H1 (cell line): ENCODE measurements around the gene A3GALT2. TPM values are rescaled to one million over a fixed set of nuclear protein-coding genes. Genes with fewer than 3 reads are reported as not detected.
A peak's percentile ranks its signal among the peaks of the same experiment; 100 is the strongest.

Experiments
- CTCF ChIA-PET: fragments of 300-600 bp; sonication (Branson Sonifier 250); formaldehyde crosslinking; loops from one replicate; lab custom pipeline; 2021; ENCODE audit not compliant: partially characterized antibody; lab: Charles Lee
- POLR2A ChIA-PET: fragments of 300-600 bp; sonication (Branson Sonifier 250); formaldehyde crosslinking; loops from one replicate; lab custom pipeline; 2021; ENCODE audit warnings: inconsistent platforms; ENCODE audit not compliant: partially characterized antibody; lab: Charles Lee
- DNase-seq, 2 experiments: peaks; one replicate each; pipeline versions ENCODE4 v3.0.0 to v3.0.0-alpha.2; 2010 to 2022; ENCODE audit warnings: low spot score in 2 of 2, low read depth in 1 of 2, mixed read lengths in 1 of 2
- FAIRE-seq: peaks from 2 replicates; lab custom pipeline; 2011; peaks lifted over from hg19 to GRCh38; lab: Jason Lieb, UNC
- H2AFZ ChIP-seq: 2 replicates; pipeline ENCODE4 v1.8.1; 2012; ENCODE audit warnings: low read length, inconsistent platforms
- H2AK5ac ChIP-seq: 2 replicates; pipeline ENCODE4 v1.6.1; 2013; ENCODE audit warnings: low read depth, low read length
- H2BK120ac ChIP-seq: replicated peaks from 2 replicates; pipeline ENCODE3; 2013; ENCODE audit warnings: low read depth, low read length, inconsistent platforms
- H2BK12ac ChIP-seq: 2 replicates; pipeline ENCODE4 v1.6.1; 2013; ENCODE audit warnings: low read depth, low read length
- H2BK15ac ChIP-seq: 2 replicates; pipeline ENCODE4 v1.6.1; 2013; ENCODE audit warnings: low read length
- H2BK20ac ChIP-seq: 2 replicates; pipeline ENCODE4 v1.6.1; 2013; ENCODE audit warnings: low read length
- H2BK5ac ChIP-seq: 2 replicates; pipeline ENCODE4 v1.6.1; 2013; ENCODE audit warnings: low read depth, low read length
- H3K14ac ChIP-seq: 2 replicates; pipeline ENCODE4 v1.6.1; 2013; ENCODE audit warnings: inconsistent platforms; ENCODE audit not compliant: insufficient read length
- H3K18ac ChIP-seq: 2 replicates; pipeline ENCODE4 v1.6.1; 2013; ENCODE audit warnings: low read length; ENCODE audit errors: extremely low read depth
- H3K23ac ChIP-seq: 2 replicates; pipeline ENCODE4 v1.6.1; 2013; ENCODE audit warnings: inconsistent platforms; ENCODE audit not compliant: insufficient read length
- H3K23me2 ChIP-seq: 2 replicates; pipeline ENCODE4 v1.6.1; 2013; ENCODE audit warnings: low read depth, low read length
- H3K27ac ChIP-seq: 2 replicates; pipeline ENCODE4 v1.6.1; 2011; ENCODE audit warnings: low read depth, low read length, inconsistent platforms
- H3K27me3 ChIP-seq, 4 experiments: replicated peaks in 1 of 4; 1 replicate in 1 of 4; 2 replicates in 3 of 4; pipeline versions ENCODE4 v1.6.1 to v1.8.1; 2011 to 2013; ENCODE audit warnings: low read length in 3 of 4, mild to moderate bottlenecking in 3 of 4, inconsistent platforms in 2 of 4, mixed read lengths in 2 of 4, moderate library complexity in 1 of 4; ENCODE audit not compliant: control insufficient read depth in 3 of 4, insufficient read depth in 3 of 4; ENCODE audit errors: extremely low read depth in 1 of 4
- H3K36me3 ChIP-seq, 4 experiments: 2 replicates each; pipeline versions ENCODE4 v1.6.1 to v1.8.1; 2011 to 2013; ENCODE audit warnings: mild to moderate bottlenecking in 4 of 4, low read length in 3 of 4, moderate library complexity in 2 of 4, control low read depth in 1 of 4, inconsistent platforms in 1 of 4; ENCODE audit not compliant: insufficient read depth in 4 of 4, control insufficient read depth in 2 of 4
- H3K4ac ChIP-seq: replicated peaks from 2 replicates; pipeline ENCODE3; 2013; ENCODE audit warnings: low read length, low read depth, mixed read lengths, inconsistent platforms; ENCODE audit not compliant: insufficient read length
- H3K4me1 ChIP-seq, 4 experiments: replicated peaks in 1 of 4; 1 replicate in 1 of 4; 2 replicates in 3 of 4; pipeline versions ENCODE4 v1.6.1 to v1.8.1; 2011 to 2013; ENCODE audit warnings: low read length in 3 of 4, inconsistent platforms in 2 of 4, mixed read lengths in 1 of 4; ENCODE audit not compliant: insufficient read depth in 4 of 4, control insufficient read depth in 3 of 4
- H3K4me2 ChIP-seq, 2 experiments: 2 replicates each; pipeline versions ENCODE4 v1.6.1 to v1.8.1; 2011 to 2013; ENCODE audit warnings: low read depth in 2 of 2, low read length in 2 of 2, control low read depth in 1 of 2, inconsistent platforms in 1 of 2, mild to moderate bottlenecking in 1 of 2; ENCODE audit not compliant: insufficient read depth in 1 of 2
- H3K4me3 ChIP-seq, 4 experiments: fragments of 200-600, 300-600 bp in 1 of 4; sonication (generic), shearing (Covaris generic), sonication (Bioruptor Twin) in 1 of 4; 2 replicates each; pipeline versions ENCODE4 v1.5.1 to v1.8.1; 2011 to 2016; ENCODE audit warnings: low read length in 4 of 4, low read depth in 3 of 4, control low read depth in 2 of 4, inconsistent platforms in 2 of 4, mild to moderate bottlenecking in 2 of 4, mixed read lengths in 1 of 4, moderate library complexity in 1 of 4; ENCODE audit not compliant: insufficient read depth in 2 of 4; ENCODE audit errors: extremely low read depth in 1 of 4
- H3K56ac ChIP-seq: replicated peaks from 2 replicates; pipeline ENCODE3; 2013; ENCODE audit warnings: low read depth, mild to moderate bottlenecking, mixed read lengths, low read length, inconsistent platforms; ENCODE audit not compliant: insufficient read length
- H3K79me1 ChIP-seq: 2 replicates; pipeline ENCODE4 v1.6.1; 2013; ENCODE audit warnings: low read depth, low read length, control low read depth
- H3K79me2 ChIP-seq, 2 experiments: 2 replicates each; pipeline versions ENCODE4 v1.6.1 to v1.8.1; 2012 to 2013; ENCODE audit warnings: low read length in 2 of 2, mild to moderate bottlenecking in 2 of 2, inconsistent platforms in 1 of 2; ENCODE audit not compliant: insufficient read depth in 2 of 2, control insufficient read depth in 1 of 2
- H3K9ac ChIP-seq, 4 experiments: replicated peaks in 1 of 4; 1 replicate in 1 of 4; 2 replicates in 3 of 4; pipeline versions ENCODE4 v1.6.1 to v1.8.1; 2011 to 2013; ENCODE audit warnings: low read depth in 3 of 4, low read length in 3 of 4, control low read depth in 2 of 4, mild to moderate bottlenecking in 2 of 4, moderate library complexity in 2 of 4, inconsistent platforms in 1 of 4; ENCODE audit errors: extremely low read depth in 1 of 4
- H3K9me3 ChIP-seq, 2 experiments: 2 replicates each; pipeline versions ENCODE4 v1.6.1 to v1.8.1; 2012 to 2013; ENCODE audit warnings: mild to moderate bottlenecking in 2 of 2, moderate library complexity in 2 of 2, control low read depth in 1 of 2, inconsistent platforms in 1 of 2, low read depth in 1 of 2, low read length in 1 of 2, mixed read lengths in 1 of 2; ENCODE audit not compliant: insufficient read depth in 2 of 2
- H4K20me1 ChIP-seq, 2 experiments: replicated peaks in 1 of 2; 2 replicates each; pipeline versions ENCODE3 to v1.8.1; 2011 to 2013; ENCODE audit warnings: inconsistent platforms in 2 of 2, low read length in 2 of 2, mild to moderate bottlenecking in 1 of 2; ENCODE audit not compliant: insufficient read depth in 2 of 2, control insufficient read depth in 1 of 2
- H4K5ac ChIP-seq: 2 replicates; pipeline ENCODE4 v1.6.1; 2013; ENCODE audit warnings: low read length, low read depth, mixed read lengths, inconsistent platforms; ENCODE audit not compliant: insufficient read length
- H4K8ac ChIP-seq: 2 replicates; pipeline ENCODE4 v1.8.0; 2013; ENCODE audit warnings: mild to moderate bottlenecking, moderate library complexity, low read length, inconsistent platforms; ENCODE audit not compliant: insufficient read depth; ENCODE audit errors: extremely low read depth
- H4K91ac ChIP-seq: replicated peaks from 2 replicates; pipeline ENCODE3; 2013; ENCODE audit warnings: low read length, mixed read lengths, inconsistent platforms; ENCODE audit not compliant: insufficient read length
- CTCF ChIP-seq, 3 experiments: IDR thresholded peaks; 1 replicate in 2 of 3; 2 replicates in 1 of 3; pipeline versions ENCODE4 v1.5.1 to v1.6.1; 2011; ENCODE audit warnings: low read length in 3 of 3, mild to moderate bottlenecking in 3 of 3, inconsistent platforms in 2 of 3, low read depth in 1 of 3, moderate library complexity in 1 of 3; ENCODE audit not compliant: insufficient read depth in 1 of 3; ENCODE audit errors: control extremely low read depth in 1 of 3
- RAD21 ChIP-seq, 2 experiments: IDR thresholded peaks in 1 of 2; conservative IDR thresholded peaks in 1 of 2; 2 replicates each; pipeline ENCODE4 v1.6.1; 2011; ENCODE audit warnings: low read depth in 2 of 2, low read length in 2 of 2, improper control_type of control experiment in 1 of 2, inconsistent platforms in 1 of 2, mild to moderate bottlenecking in 1 of 2, moderate library complexity in 1 of 2
- RFX5 ChIP-seq: IDR thresholded peaks from 2 replicates; pipeline ENCODE4 v1.6.1; 2011; ENCODE audit warnings: low read depth, low read length, improper control_type of control experiment, borderline replicate concordance
- WGBS, 2 experiments: shearing (Covaris generic) in 1 of 2; methylation state at CpG; one replicate each; pipeline versions ENCODE4 v1.1.6 to v1.1.7; 2013 to 2015; ENCODE audit warnings: low lambda C conversion rate in 2 of 2, mixed read lengths in 2 of 2, inconsistent platforms in 1 of 2, low coverage in 1 of 2, missing lambda C conversion rate in 1 of 2; ENCODE audit not compliant: insufficient replicate concordance in 2 of 2, insufficient coverage in 1 of 2, insufficient read length in 1 of 2; ENCODE audit errors: extremely low coverage in 1 of 2, missing lambda C conversion rate in 1 of 2; 5-methylcytosine and 5-hydroxymethylcytosine counted together
- polyA plus RNA-seq, 7 experiments: library from polyadenylated mRNA; depleted of rRNA in 3 of 7; stranded (reverse) in 5 of 7; unstranded in 2 of 7; fragments of >200 nt in 5 of 7; fragments of 200-250 nt in 2 of 7; gene quantifications; 1 replicate in 5 of 7; 2 replicates in 1 of 7; 4 replicates in 1 of 7; pipeline versions ENCODE4 v1.2.1 to v1.2.3, GENCODE V29; 2011 to 2013; ENCODE audit warnings: missing spikeins in 2 of 7, mixed read lengths in 2 of 7
- total RNA-seq: library from RNA; stranded (reverse); fragmentation: NEBNext Ultra II Directional; extraction: Animal tissue kit (Norgen Biotek cat#: 25700); gene quantifications from 2 replicates; pipeline ENCODE4 v1.2.1, GENCODE V29; 2021

A3GALT2 gene
- total and polyA plus RNA-seq, 2 of the 8 experiments (the other 6 are each of a cell fraction or from before 2014, with no cell fraction given) = not detected

DNA sequence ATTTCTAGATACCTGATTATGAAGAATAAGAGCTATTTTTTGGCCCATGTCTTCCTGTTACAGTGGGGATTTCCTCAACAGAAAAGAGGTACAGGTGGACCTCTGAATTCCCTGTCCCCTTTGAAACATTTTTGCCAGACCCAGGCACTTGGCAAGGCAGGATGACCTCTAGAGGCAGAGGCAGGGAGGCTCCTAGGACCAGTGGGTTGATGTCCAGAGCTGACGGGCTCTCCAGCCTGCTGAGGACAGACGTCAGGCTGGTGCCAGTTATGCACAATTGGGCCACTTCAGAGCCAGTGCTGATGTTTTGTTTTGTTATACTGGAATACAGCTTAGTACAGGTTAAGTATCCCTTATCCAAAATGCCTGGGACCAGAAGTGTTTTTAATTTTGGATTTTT, 18.5 kb upstream of the A3GALT2 start:
- Histone ChIP-seq H2AK5ac (no peak overlapping the region), H3K23me2 (no peaks in the 10 kb centered on the region), H2AFZ (no peak overlapping the region), H4K5ac (no peak overlapping the region), H3K36me3 (no peaks in the 10 kb centered on the region), H3K9ac (no peak overlapping the region), H4K91ac (no peak overlapping the region), H2BK12ac (no peak overlapping the region; the same call in 1 of the 2 replicates), H3K9me3 (no peaks in the 10 kb centered on the region), H2BK20ac (no peak overlapping the region), H3K18ac (no peak overlapping the region), H2BK5ac (no peak overlapping the region), H3K27ac (peak overlapping the region; percentile 74; the same call in 1 of the 2 replicates), H3K14ac (no peak overlapping the region), H3K4me1 (peaks cover 23 to 53% (median 30%) of the 10 kb centered on the region in 4 experiments), H2BK15ac (no peak overlapping the region), H4K8ac (no peak overlapping the region), H2BK120ac (no peak overlapping the region), H3K4me2 (peak overlapping the region in 1 of 2 experiments; percentile 61; a peak in 1 of 4 replicates), H3K4ac (no peak overlapping the region), H3K27me3 (no peaks in the 10 kb centered on the region; a peak in 1 of 7 replicates), H3K79me2 (no peaks in the 10 kb centered on the region), H4K20me1 (peaks cover 0 to 2% of the 10 kb centered on the region in 2 experiments), H3K23ac (no peak overlapping the region), H3K79me1 (no peaks in the 10 kb centered on the region), H3K56ac (no peak overlapping the region), H3K4me3 (no peak overlapping the region)
- ChIA-PET CTCF (interaction anchor here (0.5 to 4.4 kb wide), 20 partner anchors 9 to 156 kb away, joined by 3 to 37 read pairs (median 4); partner anchors contain the start of gene A3GALT2), POLR2A (interaction anchor here (1.2 to 2.7 kb wide), 4 partner anchors 10 to 28 kb away, joined by 3 to 10 read pairs (median 4); no protein-coding TSS in a partner anchor)
- no peak for DNase-seq
- 58% methylated on average over 2 of the region's 2 CpGs; no CpG with 5 or more reads in 1 of the 2 experiments for WGBS, 2 experiments
- FAIRE-seq = no peak
- TF ChIP-seq RFX5 (no peak), CTCF (IDR thresholded peaks at IDR 0.05; ENCODE audit: control extremely low read depth in 1 of 3, insufficient read depth in 1 of 3, low read depth in 1 of 3, low read length in 3 of 3) (peak; percentile 20 to 50 (median 37); a peak in 3 of 4 replicates), RAD21 (IDR thresholded peaks at IDR 0.05 in 1 of 2, conservative IDR thresholded peaks at IDR 0.05 in 1 of 2; ENCODE audit: low read depth in 2 of 2, low read length in 2 of 2) (peak; percentile 10 to 43; a peak in 3 of 4 replicates)
